Measurements from ENCODE around the gene MRGPRX2.

The MRGPRX2 gene

DNA sequence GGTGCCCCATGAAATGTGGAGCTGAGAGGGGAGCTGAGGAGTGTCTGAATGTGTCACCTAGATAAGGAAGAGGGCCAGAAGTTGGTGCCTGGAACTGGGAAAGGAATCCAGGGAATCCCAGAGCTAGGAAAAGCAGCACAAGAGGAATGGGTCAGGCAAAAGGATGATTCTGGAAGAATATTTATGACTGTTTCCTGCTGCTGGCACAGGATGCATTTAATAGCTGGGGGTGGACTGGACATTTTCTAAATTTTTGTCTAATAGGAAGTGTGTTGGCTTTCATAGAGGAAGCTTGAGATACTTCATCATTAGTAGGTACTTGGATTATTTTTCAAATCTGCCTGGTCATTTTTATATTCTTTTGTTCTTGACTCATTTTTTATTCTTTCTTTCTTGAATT is 17.4 kb upstream of the MRGPRX2 start:
- H3K9me3 ChIP-seq (ENCODE audit: control insufficient read depth in 2 of 2, low read length in 2 of 2): no peaks in the 10 kb centered on the region
- no peak overlapping the region for H3K27ac ChIP-seq (ENCODE audit: low read depth in 2 of 2, low read length in 2 of 2)
- peaks cover 6 to 9% of the 10 kb centered on the region in 2 donors for H3K4me1 ChIP-seq (ENCODE audit: control insufficient read depth in 2 of 2, insufficient read depth in 2 of 2, low read length in 2 of 2)
- peaks cover 0 to 2% of the 10 kb centered on the region in 2 donors for H3K27me3 ChIP-seq (ENCODE audit: control insufficient read depth in 2 of 2, insufficient read depth in 2 of 2, low read length in 2 of 2)
- H3K9ac ChIP-seq (ENCODE audit: low read depth in 1 of 2, low read length in 2 of 2): no peak overlapping the region
- no peaks in the 10 kb centered on the region for H3K36me3 ChIP-seq (ENCODE audit: control insufficient read depth in 2 of 2, insufficient read depth in 2 of 2, low read length in 2 of 2)
- H3K4me3 ChIP-seq (ENCODE audit: low read length in 2 of 2): no peak overlapping the region

DNA sequence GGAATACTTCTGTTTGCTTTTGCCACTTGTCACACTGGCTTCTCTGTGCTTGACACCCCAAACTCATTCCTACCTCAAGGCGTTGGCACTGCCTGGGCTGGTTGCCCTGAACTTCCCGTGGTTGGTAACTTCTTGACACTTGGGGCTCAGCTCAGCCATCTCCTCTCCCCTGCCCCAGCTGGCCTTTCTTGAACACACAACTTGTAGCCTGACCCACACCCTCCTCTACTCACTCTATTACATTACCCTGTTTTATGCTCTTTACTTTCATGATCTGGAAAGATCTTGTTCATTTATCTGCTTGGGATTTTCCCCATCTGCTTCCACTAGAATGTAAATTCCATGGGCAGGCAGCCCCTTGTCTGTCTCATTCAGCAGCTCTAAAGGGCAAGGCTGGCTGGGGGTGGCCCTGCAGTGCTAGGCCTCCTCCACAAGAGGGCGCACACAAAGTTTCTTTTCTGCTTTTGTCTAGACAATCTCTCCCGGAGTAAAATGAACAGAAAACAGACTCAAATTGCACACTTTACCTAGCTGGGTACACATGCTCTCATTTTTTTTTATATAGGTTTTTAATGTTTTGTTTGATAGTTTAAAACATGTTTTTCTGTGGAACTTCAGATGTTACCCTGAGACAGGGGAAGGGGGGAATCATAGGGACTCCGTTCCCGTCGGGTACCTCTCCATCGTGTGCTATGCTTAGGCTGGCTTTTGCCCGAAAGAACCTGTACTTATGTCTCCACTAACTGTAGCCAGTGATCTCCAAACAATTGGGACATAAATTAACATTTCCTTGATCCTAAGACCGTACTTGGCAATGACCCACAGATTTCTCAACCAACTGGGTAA is 16.4 kb upstream of the MRGPRX2 start:
- Histone ChIP-seq H3K9me3 (ENCODE audit: control insufficient read depth in 2 of 2, low read length in 2 of 2) (no peaks in the 10 kb centered on the region), H3K4me1 (ENCODE audit: control insufficient read depth in 2 of 2, insufficient read depth in 2 of 2, low read length in 2 of 2) (peaks cover 16 to 17% of the 10 kb centered on the region in 2 donors), H3K36me3 (ENCODE audit: control insufficient read depth in 2 of 2, insufficient read depth in 2 of 2, low read length in 2 of 2) (no peaks in the 10 kb centered on the region), H3K27ac (ENCODE audit: low read depth in 2 of 2, low read length in 2 of 2) (no peak overlapping the region), H3K27me3 (ENCODE audit: control insufficient read depth in 2 of 2, insufficient read depth in 2 of 2, low read length in 2 of 2) (peaks cover 0 to 2% of the 10 kb centered on the region in 2 donors), H3K9ac (ENCODE audit: low read depth in 1 of 2, low read length in 2 of 2) (no peak overlapping the region), H3K4me3 (ENCODE audit: low read length in 2 of 2) (no peak overlapping the region)

DNA sequence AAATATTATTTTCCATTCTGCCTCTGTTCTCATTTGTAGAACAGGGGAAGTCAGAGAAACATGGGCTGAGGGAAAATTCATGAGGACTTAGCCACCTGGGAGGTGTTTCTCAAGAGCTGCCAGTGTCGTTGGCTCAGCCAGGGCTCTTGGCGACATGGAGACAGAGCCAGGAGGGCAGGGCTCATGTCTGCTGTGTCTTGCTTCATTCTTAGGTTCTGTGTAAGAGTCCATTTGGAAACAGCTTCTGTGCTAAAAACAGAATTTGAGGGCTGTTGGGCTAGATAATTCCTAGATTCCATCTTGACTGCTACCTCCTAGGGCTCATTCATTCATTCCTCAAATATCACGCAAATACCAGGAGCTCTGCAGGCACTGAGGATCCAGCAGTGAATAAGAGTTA is 15.1 kb upstream of the MRGPRX2 start:
- peaks cover 22 to 24% of the 10 kb centered on the region in 2 donors for H3K4me1 ChIP-seq (ENCODE audit: control insufficient read depth in 2 of 2, insufficient read depth in 2 of 2, low read length in 2 of 2)

DNA sequence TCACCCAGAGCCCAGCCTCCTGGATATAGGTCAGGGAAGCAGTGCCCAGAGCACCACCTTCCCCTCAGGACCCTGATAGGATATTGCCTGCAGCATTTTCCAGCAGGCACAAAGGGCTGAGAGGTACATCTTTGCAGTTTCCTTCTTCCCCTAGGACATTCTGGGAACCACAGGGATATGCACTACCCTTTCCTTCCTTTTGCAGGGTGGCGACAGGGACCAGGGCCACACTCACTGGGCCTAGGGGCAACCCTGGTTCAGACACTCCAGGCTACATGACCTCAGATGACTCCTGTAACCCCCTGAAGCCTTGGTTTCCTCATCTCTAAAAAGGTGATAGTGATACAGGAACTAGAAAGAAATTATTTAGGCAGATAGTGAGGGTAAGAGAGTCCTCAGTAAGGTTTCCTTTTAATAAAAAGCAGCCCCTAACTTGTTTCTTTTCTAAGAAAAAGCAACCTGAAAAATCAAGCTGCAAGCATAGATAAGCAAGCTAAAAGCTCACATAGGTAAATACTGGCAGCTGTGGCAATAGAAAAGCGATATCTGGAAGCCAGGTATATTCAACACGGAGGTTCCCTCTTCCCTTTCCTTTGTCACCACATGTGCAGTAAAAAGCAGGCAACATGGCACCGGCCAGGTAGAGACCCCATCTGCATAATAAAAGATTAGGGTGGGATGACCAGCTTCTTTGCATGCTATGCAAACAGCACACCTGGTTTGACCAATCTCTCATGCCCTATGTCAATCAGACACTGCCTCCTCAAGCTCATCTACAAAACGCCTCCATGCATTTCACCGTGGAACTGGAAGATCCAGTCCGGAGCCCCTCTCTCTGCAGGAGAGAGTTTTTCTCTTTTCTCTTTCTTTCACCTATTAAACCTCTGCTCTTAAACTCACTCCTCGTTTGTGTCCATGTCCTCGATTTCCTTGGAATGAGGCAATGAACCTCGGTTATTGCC is 13.2 kb upstream of the MRGPRX2 start:
- H3K27ac ChIP-seq (ENCODE audit: low read depth in 2 of 2, low read length in 2 of 2): peak overlapping the region; percentile 82 to 85
- peaks cover 22 to 24% of the 10 kb centered on the region in 2 donors for H3K4me1 ChIP-seq (ENCODE audit: control insufficient read depth in 2 of 2, insufficient read depth in 2 of 2, low read length in 2 of 2)
- no peaks in the 10 kb centered on the region for H3K36me3 ChIP-seq (ENCODE audit: control insufficient read depth in 2 of 2, insufficient read depth in 2 of 2, low read length in 2 of 2)
- H3K9me3 ChIP-seq (ENCODE audit: control insufficient read depth in 2 of 2, low read length in 2 of 2): no peaks in the 10 kb centered on the region
- peaks cover 0 to 4% of the 10 kb centered on the region in 2 donors for H3K27me3 ChIP-seq (ENCODE audit: control insufficient read depth in 2 of 2, insufficient read depth in 2 of 2, low read length in 2 of 2)
- no peak overlapping the region for H3K4me3 ChIP-seq (ENCODE audit: low read length in 2 of 2)
- H3K9ac ChIP-seq (ENCODE audit: low read depth in 1 of 2, low read length in 2 of 2): peak overlapping the region in 1 of 2 donors; percentile 30

More for the DNA sequence above, 15.1 kb upstream of the MRGPRX2 start:
- Histone ChIP-seq H3K36me3 (ENCODE audit: control insufficient read depth in 2 of 2, insufficient read depth in 2 of 2, low read length in 2 of 2) (no peaks in the 10 kb centered on the region), H3K9me3 (ENCODE audit: control insufficient read depth in 2 of 2, low read length in 2 of 2) (no peaks in the 10 kb centered on the region), H3K9ac (ENCODE audit: low read depth in 1 of 2, low read length in 2 of 2) (no peak overlapping the region), H3K27ac (ENCODE audit: low read depth in 2 of 2, low read length in 2 of 2) (no peak overlapping the region), H3K4me3 (ENCODE audit: low read length in 2 of 2) (no peak overlapping the region), H3K27me3 (ENCODE audit: control insufficient read depth in 2 of 2, insufficient read depth in 2 of 2, low read length in 2 of 2) (peaks cover 0 to 2% of the 10 kb centered on the region in 2 donors)

DNA sequence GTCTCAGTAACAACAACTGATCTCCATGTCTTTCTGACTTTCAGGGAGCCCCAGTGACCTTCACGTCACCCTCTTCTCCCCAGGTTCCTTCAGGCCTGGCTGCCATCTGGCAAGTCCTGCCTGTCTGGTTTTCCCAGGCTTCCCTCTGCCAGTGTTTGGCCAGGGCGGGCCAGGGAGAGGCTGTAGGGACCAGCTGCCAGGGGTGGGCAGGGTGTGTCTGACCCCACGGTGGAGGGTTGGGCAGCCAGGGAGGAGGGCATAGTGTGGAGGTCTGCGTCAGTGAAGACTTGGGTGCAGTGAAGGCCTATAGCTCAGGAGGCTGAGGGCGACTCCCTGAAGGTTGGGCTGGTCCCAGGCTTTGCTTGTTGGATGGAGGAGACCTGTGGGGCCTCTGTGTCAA is 11.9 kb upstream of the MRGPRX2 start:
- H3K27ac ChIP-seq (ENCODE audit: low read depth in 2 of 2, low read length in 2 of 2): peak overlapping the region; percentile 82 to 85
- H3K4me3 ChIP-seq (ENCODE audit: low read length in 2 of 2): no peak overlapping the region
- H3K36me3 ChIP-seq (ENCODE audit: control insufficient read depth in 2 of 2, insufficient read depth in 2 of 2, low read length in 2 of 2): no peaks in the 10 kb centered on the region
- peaks cover 22 to 24% of the 10 kb centered on the region in 2 donors for H3K4me1 ChIP-seq (ENCODE audit: control insufficient read depth in 2 of 2, insufficient read depth in 2 of 2, low read length in 2 of 2)
- peak overlapping the region; percentile 30 to 48 for H3K9ac ChIP-seq (ENCODE audit: low read depth in 1 of 2, low read length in 2 of 2)
- H3K27me3 ChIP-seq (ENCODE audit: control insufficient read depth in 2 of 2, insufficient read depth in 2 of 2, low read length in 2 of 2): peaks cover 0 to 4% of the 10 kb centered on the region in 2 donors
- no peaks in the 10 kb centered on the region for H3K9me3 ChIP-seq (ENCODE audit: control insufficient read depth in 2 of 2, low read length in 2 of 2)

DNA sequence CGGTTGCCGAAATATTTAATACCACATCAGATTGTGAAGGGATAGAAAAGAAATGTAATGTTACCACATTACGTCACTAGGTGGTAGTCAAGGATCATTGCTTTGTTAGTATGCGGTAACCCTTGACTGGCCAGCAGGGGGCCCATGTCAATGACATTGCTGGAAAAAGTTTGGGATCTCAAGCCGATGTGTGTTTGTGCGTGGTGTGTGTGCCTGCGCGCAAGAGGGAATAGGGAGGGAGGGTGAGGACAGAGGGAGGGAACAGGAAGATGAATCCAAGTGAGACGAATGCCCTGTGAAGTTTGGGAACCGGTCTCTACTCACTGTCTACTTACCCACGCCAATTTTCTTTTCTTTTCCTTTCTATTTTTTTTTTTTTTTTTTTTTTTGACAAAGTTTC is 10.7 kb upstream of the MRGPRX2 start:
- H3K9me3 ChIP-seq (ENCODE audit: control insufficient read depth in 2 of 2, low read length in 2 of 2): no peaks in the 10 kb centered on the region
- H3K36me3 ChIP-seq (ENCODE audit: control insufficient read depth in 2 of 2, insufficient read depth in 2 of 2, low read length in 2 of 2): no peaks in the 10 kb centered on the region
- peaks cover 22 to 24% of the 10 kb centered on the region in 2 donors for H3K4me1 ChIP-seq (ENCODE audit: control insufficient read depth in 2 of 2, insufficient read depth in 2 of 2, low read length in 2 of 2)
- H3K27me3 ChIP-seq (ENCODE audit: control insufficient read depth in 2 of 2, insufficient read depth in 2 of 2, low read length in 2 of 2): peaks cover 0 to 4% of the 10 kb centered on the region in 2 donors
- peak overlapping the region in 1 of 2 donors; percentile 40 for H3K4me3 ChIP-seq (ENCODE audit: low read length in 2 of 2)
- H3K27ac ChIP-seq (ENCODE audit: low read depth in 2 of 2, low read length in 2 of 2): peak overlapping the region in 1 of 2 donors; percentile 82
- no peak overlapping the region for H3K9ac ChIP-seq (ENCODE audit: low read depth in 1 of 2, low read length in 2 of 2)

DNA sequence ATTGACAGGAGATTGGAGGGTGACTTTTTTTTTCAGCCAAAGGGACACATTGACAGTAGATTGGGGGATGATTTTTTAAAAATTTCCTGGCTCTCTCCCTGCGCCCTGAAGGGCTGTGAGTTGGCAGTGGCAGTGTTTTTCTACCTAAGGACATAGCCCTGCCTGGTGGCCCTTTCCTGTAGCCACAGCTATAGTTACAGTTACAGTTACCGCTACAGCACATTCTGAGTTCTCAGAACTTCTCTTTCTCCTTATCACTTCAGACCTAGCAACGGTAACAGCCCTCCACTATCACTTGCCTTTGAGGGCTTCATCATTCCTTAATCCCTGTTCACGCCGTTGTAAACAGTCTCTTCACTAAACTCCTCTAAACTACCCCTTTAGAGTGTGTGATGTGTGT is 684 bp downstream of the MRGPRX2 start:
- no peaks in the 10 kb centered on the region for H3K9me3 ChIP-seq (ENCODE audit: control insufficient read depth in 2 of 2, low read length in 2 of 2)
- peaks cover 0 to 3% of the 10 kb centered on the region in 2 donors for H3K27me3 ChIP-seq (ENCODE audit: control insufficient read depth in 2 of 2, insufficient read depth in 2 of 2, low read length in 2 of 2)
- H3K27ac ChIP-seq (ENCODE audit: low read depth in 2 of 2, low read length in 2 of 2): no peak overlapping the region

DNA sequence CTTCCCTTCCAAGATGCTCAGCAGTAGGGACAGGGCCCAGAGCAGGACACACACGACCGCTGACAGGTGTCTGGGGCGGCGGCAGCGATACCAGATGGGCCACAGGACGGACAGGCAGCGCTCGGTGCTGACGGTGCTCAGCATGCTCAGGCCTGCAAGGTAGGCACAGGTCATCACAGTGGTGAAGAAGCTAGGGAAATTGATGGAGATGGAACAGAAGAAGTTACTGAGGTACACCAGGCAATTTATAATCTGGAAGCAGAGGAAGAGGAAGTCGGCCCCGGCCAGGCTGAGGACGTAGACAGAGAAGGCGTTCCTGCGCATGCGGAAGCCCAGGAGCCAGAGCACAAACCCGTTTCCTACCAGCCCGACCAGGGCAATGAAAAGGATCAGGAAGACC is 4.6 kb downstream of the MRGPRX2 start:
- no peak overlapping the region for H3K9ac ChIP-seq (ENCODE audit: low read depth in 1 of 2, low read length in 2 of 2)
- H3K36me3 ChIP-seq (ENCODE audit: control insufficient read depth in 2 of 2, insufficient read depth in 2 of 2, low read length in 2 of 2): no peaks in the 10 kb centered on the region
- H3K4me1 ChIP-seq (ENCODE audit: control insufficient read depth in 2 of 2, insufficient read depth in 2 of 2, low read length in 2 of 2): no peaks in the 10 kb centered on the region
- H3K9me3 ChIP-seq (ENCODE audit: control insufficient read depth in 2 of 2, low read length in 2 of 2): no peaks in the 10 kb centered on the region
- H3K27ac ChIP-seq (ENCODE audit: low read depth in 2 of 2, low read length in 2 of 2): no peak overlapping the region
- peaks cover 0 to 3% of the 10 kb centered on the region in 2 donors for H3K27me3 ChIP-seq (ENCODE audit: control insufficient read depth in 2 of 2, insufficient read depth in 2 of 2, low read length in 2 of 2)
- no peak overlapping the region for H3K4me3 ChIP-seq (ENCODE audit: low read length in 2 of 2)

More for the DNA sequence above, 684 bp downstream of the MRGPRX2 start:
- Histone ChIP-seq H3K4me3 (ENCODE audit: low read length in 2 of 2) (no peak overlapping the region), H3K4me1 (ENCODE audit: control insufficient read depth in 2 of 2, insufficient read depth in 2 of 2, low read length in 2 of 2) (no peaks in the 10 kb centered on the region), H3K36me3 (ENCODE audit: control insufficient read depth in 2 of 2, insufficient read depth in 2 of 2, low read length in 2 of 2) (no peaks in the 10 kb centered on the region), H3K9ac (ENCODE audit: low read depth in 1 of 2, low read length in 2 of 2) (no peak overlapping the region)

DNA sequence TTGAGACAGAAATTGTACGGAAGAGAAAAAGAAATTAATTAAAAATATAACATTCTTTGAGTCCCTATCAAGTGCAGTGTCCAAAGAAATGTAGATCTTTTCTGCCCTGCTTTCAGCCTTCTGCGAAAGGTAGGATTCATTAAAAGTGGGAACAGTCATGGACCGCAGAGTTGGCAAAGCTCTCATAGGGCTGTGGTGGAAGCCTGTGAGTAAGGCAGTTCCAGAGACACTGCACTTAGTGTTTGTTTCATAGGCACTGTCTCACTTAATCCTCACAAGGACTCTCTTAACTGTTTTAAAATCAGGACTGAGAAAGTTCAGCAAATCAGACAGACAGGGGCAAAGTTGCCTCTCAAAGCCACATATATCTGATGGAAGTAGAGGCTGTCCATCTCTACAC is 5.5 kb downstream of the MRGPRX2 start:
- no peak overlapping the region for H3K27ac ChIP-seq (ENCODE audit: low read depth in 2 of 2, low read length in 2 of 2)
- no peaks in the 10 kb centered on the region for H3K4me1 ChIP-seq (ENCODE audit: control insufficient read depth in 2 of 2, insufficient read depth in 2 of 2, low read length in 2 of 2)
- H3K9me3 ChIP-seq (ENCODE audit: control insufficient read depth in 2 of 2, low read length in 2 of 2): no peaks in the 10 kb centered on the region
- H3K9ac ChIP-seq (ENCODE audit: low read depth in 1 of 2, low read length in 2 of 2): no peak overlapping the region
- no peaks in the 10 kb centered on the region for H3K27me3 ChIP-seq (ENCODE audit: control insufficient read depth in 2 of 2, insufficient read depth in 2 of 2, low read length in 2 of 2)
- H3K4me3 ChIP-seq (ENCODE audit: low read length in 2 of 2): no peak overlapping the region
- H3K36me3 ChIP-seq (ENCODE audit: control insufficient read depth in 2 of 2, insufficient read depth in 2 of 2, low read length in 2 of 2): no peaks in the 10 kb centered on the region

DNA sequence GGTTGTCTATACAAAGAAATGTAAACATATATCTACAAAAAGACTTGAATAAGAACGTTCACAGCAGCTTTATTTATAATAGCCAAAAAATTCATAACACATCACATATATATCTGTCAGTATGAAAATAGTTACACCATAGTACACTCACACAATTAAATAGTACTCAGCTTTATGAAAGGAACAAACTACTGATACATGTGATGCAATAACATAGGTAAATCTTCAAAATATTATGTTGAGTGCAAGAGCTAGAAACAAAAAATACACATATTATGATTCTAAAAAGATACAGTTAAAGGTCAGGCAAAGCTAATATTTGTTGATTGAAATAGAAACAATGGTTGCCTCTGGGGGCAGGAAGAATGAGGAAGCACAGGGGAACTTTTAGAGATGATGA is 6.6 kb downstream of the MRGPRX2 start:
- H3K4me1 ChIP-seq (ENCODE audit: control insufficient read depth in 2 of 2, insufficient read depth in 2 of 2, low read length in 2 of 2): no peaks in the 10 kb centered on the region
- H3K4me3 ChIP-seq (ENCODE audit: low read length in 2 of 2): no peak overlapping the region
- H3K9ac ChIP-seq (ENCODE audit: low read depth in 1 of 2, low read length in 2 of 2): no peak overlapping the region
- no peaks in the 10 kb centered on the region for H3K9me3 ChIP-seq (ENCODE audit: control insufficient read depth in 2 of 2, low read length in 2 of 2)
- H3K36me3 ChIP-seq (ENCODE audit: control insufficient read depth in 2 of 2, insufficient read depth in 2 of 2, low read length in 2 of 2): no peaks in the 10 kb centered on the region
- H3K27ac ChIP-seq (ENCODE audit: low read depth in 2 of 2, low read length in 2 of 2): no peak overlapping the region
- no peaks in the 10 kb centered on the region for H3K27me3 ChIP-seq (ENCODE audit: control insufficient read depth in 2 of 2, insufficient read depth in 2 of 2, low read length in 2 of 2)
